Measurements from ENCODE around the gene FAAP20.

FAAP20 gene

DNA sequence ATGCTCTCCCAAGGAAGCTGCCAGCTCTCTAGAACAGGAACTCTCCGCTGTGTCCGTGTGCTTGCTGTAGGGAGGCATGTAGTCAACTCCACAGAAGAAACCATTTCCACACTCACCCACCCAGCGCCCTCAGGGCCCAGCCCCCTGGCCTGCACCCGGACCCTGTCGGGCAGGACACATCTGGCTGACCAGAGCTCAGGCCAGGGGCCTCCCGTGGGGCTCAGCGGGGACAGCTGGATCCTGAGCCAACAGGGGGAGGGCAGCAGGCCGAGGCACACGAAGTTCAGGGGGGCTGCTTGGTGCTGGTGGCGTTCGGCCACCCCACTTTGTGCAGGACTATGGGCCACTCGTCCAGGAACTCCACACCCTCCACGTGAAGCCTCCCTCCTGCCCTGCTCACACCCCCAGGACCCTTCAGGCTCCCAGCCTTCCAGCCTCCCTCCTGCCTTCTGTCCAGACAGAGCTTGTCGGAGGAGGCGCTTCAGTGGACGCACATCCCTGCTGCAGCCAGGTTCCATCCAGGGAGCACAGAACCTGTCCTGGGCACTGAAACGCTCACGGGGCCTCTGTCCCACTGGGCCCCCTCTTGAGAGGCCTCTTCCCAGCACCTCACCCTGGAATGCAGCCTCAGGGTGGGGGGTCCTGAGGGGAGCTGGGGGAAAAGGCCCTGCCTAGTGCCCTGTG lies 15.0 kb upstream of the FAAP20 start:
- no peak for DNase-seq

DNA sequence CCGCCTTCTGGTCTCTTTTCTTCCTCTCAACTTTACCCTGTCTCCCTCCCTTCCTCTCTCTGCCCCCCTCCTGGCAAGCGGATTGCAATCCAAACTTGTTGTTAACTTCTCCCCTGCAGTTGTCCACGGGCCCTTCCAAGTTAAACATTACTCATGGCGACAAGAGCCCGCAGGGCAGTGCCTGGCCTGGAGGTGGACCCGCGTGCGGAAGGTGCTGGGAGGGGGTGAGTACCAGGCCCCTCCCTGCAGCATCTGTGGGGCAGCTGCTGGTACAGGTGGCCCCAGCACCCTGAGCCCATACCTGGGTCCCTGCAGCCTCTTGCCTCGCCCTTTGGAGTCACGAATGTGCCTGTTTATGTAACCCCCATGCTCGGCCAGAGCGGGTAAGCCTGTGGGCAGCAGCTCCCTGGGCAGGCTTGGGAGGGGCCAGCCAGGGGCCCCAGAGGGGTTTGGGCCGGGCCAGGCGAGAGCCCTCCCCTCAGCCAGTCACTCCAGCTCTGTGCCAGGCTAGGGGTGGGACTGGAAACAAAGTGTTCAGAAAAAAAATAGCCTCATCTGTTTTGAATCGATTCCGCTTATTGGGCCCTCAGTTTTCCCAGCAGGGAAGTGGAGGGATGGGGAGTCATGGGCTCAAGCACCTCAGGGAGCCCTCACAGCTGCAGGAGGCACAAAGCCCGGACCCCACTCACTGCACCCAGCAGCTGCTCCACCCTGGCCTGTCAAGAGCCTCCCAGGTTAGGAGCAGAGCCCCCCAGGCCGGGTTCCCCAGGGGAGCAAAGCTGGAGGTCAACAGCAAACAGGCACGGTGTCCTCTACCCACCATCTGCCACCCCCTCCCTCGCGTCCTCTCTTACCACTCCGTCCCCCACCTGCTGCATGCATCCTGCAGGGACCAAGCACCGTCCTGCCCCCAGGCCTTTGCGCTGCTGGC lies 14.0 kb upstream of the FAAP20 start:
- peak; percentile 76 for DNase-seq

DNA sequence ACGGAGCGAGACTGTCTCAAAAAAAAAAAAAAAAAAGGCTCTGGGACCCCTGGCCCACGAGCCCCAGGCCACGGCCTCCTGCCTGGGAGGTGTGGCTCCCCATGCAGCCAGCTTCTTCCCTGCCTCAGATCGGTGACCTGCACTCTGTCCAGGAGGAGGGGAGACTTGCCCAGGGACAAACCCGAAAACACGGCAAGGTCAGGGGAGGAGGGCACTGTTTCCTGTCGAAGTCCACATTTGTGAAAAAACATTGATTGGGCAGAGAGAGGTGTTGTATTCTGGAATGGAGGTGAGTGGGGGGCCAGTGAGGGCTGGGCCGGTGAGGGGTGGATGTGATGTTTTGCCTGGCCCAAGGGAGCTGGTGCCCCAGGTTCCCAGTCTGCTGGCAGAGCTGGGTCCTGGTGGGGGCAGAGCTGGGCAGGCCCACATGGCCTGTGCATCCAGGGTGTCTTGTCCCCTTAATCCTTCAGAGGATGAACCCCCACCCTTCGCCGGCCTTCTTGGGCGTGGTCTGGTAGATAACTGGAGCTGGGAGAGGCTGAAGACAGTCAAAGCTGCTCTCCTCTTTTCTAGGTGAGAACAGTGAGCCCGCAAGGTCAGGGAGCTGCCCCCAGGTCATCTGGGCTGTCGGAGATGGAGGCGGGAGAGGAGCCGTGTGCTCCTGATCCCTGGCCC lies 12.4 kb upstream of the FAAP20 start:
- DNase-seq: no peak

DNA sequence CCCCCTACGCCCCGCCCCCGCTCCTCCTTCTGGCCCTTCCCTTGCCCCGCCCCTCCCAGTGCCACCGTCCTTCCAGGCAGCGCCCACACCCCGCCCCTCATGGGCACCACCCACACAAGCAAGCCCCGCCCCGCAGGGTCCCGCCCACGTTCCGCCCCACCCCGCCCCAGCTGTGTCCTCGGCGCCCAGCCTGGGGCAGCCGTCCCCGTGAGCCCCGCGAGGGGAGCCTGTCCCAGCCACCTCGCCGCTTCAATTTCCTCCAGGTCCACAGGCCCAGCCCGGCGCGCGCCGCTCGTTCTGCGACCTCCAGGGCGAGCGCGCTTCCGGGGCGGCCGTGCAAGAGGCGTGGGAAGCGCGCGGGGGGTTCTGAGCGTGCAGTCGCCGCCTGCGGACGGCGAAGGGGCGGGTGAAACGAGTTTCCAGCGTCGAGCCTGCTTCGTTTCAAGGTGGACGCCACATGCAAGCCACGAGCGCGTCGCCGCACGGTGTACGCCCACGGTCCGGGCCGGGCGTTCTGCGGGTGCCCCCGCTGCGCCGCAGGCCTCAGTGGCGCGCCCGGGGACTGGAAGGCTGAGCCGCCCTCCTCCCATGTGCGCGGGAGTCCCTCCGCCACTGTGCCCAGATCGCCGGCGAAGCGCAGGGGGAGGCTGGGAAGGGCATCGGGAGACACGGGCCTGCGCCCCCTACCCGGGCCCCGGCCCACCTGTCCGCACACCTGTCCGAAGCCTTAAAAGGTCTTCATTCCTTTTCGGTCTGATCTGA lies 10.8 kb upstream of the FAAP20 start:
- DNase-seq: peak; percentile 94

DNA sequence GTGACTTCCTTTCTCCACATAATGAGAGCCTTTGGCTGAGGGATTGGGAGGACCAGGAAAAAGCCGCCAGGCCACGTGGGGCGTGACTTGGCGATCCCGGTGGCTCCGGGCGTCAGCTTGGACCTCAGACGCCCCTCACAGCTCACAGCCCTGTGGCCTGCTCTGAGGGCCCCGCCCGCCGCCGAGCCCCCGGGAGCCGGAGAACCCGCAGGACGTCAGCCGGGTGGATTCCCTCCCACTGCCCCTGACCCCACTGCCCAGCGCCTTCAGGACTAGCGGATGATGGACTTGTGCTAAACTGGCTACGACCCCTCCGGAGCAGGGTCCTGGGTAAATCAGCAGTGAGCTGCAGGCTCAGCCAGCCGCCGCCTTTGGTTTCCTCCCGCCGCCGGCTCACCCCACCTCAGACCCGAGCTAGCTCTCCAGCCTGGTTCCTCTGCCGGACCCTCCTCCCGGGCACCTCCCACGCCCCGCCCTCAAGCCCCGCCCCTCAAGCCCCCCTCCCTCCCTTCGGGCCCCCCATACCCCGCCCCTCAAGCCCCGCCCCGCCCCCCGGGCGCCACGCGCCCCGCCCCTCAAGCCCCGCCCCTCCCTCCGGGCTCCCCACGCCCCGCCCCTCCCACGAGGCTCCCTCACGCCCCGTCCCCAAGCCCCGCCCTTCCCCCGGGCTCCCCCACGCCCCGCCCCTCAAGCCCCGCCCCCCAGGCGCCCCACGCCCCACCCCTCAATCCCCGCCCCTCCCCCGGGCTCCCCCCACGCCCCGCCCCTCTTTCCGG lies 10.0 kb upstream of the FAAP20 start:
- peak; percentile 77 for DNase-seq

DNA sequence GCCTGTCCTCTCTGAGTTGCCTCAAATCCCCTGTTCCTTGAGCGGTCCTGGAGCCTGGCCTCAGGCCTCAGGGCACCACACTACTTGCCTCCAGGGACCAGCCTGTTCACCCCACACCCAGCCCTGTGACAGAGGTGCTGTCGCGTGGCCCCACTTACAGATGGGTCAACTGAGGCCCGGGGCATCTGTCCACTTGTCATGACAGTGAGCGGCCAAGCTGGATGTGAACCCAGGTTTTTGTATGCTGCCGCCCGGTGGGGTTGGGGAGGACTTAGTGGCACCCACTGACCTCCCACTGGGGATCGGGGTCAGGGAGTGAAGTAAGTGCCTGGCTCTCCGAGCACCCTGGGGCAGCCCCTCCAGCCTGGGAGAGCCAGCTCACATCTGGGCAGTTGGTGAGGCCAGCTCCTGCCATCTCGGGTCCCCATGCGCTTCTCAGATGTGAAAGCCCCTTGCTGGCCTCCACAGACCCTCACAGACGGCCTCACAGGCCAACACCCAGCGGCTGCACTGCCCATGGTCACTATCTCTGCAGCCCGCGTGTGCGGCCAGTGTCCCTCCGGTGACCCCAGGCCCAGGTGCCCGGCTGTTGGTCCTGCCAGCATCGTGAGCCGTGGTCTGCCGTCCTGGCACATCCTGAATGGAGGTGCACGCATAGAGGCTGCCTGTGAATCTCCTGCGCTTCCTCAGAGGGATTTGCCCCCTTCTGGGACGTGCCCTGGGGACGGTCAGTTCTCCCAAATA lies 9.3 kb upstream of the FAAP20 start:
- DNase-seq: no peak

DNA sequence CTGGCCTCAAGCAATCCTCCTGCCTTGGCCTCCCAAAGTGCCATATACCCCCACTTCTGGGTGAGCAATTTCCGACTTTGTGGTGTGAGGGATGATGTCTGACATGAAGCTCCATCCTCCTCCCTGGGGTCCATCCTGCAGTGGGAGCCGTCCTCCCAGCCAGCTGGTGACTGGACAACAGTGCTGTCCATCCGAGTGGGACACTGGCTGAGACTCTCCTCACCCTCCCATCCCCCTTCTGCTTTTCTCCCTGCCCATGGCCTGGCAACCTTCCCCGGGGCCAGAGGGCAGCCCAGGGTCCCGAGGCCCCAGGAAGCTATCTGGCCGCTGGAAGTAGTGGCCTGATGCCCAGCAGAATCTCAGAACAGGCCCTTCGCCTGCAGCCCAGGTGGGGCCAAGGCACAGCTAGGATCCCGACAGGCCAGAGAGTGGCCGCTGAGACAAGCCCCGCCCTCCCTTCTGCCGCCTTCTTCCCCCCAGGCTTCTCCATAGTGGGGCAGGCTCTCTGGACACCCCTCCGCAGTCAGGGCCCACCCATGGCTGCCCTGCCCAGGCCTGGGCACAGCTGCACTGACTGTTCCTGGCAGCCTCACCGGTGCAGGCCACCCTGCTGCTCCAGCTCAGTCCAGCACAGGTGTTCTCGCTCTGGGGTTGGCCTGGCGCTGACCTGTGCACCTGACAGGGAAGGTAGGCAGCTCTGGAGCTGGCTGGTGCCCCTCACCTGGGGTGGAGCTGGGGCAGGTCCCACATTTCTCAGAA lies 8.4 kb upstream of the FAAP20 start:
- DNase-seq: no peak

DNA sequence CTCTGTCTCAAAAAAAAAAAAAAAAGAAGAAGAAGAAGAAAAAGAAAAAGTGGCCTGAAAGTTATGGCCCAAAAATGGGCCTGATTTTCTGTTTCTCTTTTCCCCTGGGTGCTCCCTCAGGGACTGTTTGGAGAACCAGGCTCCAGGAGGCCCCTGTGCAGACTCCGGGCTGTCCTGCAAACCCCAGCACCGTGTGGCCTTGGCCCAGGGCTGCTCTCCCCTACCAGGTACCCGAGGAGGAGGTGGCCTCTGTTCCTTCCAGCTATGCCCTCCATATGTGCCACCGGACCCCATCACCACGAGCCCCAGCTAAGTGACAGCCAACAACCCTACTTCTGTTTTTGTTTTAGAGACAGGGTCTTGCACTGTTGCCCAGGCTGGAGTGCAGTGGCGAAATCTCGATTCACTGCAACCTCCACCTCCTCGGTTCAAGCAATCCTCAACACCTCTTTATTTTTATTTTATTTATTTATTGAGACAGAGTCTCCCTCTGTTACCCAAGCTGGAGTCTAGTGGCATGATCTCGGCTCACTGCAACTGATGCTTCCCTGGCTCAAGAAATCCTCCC lies 7.5 kb upstream of the FAAP20 start:
- DNase-seq: no peak

DNA sequence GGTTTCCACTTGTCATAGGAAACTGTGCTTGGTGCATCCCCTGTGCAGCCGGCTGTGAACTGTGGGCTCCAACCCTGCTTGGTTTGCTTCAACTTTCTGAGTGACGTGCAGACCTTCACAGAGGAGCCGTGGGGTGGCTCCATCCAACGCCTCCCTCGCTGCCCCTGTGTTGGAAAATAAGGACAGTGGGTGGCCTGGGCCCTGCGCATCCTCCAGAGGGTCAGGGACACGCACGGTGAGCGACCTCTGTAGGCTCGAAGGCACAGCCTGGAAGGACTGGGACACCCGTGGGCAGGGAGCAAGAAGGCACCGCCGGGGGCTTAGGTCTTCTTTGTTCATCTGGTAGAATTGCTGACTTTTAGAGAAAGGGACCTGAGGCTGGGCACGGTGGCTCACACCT lies 6.5 kb upstream of the FAAP20 start:
- DNase-seq: no peak

DNA sequence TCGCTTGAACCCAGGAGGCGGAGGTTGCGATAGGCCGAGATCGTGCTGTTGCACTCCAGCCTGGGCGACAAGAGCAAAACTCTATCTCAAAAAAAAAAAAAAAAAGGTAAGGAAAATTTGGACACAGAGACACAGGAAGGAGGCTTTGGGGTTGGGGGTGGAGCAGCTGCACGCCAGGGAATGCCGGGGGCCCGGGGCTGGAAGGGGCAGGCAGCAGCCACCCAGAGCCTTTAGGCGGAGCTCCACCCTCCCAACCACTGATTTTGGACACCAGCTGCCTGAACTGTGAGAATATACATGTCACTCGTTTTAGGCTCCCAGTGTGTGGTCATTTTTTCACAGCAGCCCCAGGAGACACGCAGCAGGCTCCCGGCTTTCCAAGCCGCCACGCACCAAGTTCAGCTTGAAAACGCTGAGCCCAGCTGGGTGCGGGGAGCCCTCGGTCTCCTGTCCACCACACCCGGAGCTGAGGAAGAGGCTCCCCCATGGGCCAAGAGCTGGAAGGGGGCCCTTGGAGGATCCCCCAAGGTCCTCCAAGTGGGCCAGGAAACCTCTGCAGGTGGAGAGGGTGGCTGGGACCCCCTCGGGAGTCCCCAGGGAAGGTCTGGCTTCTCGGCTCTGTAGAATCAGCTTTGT lies 5.9 kb upstream of the FAAP20 start:
- no peak for DNase-seq

DNA sequence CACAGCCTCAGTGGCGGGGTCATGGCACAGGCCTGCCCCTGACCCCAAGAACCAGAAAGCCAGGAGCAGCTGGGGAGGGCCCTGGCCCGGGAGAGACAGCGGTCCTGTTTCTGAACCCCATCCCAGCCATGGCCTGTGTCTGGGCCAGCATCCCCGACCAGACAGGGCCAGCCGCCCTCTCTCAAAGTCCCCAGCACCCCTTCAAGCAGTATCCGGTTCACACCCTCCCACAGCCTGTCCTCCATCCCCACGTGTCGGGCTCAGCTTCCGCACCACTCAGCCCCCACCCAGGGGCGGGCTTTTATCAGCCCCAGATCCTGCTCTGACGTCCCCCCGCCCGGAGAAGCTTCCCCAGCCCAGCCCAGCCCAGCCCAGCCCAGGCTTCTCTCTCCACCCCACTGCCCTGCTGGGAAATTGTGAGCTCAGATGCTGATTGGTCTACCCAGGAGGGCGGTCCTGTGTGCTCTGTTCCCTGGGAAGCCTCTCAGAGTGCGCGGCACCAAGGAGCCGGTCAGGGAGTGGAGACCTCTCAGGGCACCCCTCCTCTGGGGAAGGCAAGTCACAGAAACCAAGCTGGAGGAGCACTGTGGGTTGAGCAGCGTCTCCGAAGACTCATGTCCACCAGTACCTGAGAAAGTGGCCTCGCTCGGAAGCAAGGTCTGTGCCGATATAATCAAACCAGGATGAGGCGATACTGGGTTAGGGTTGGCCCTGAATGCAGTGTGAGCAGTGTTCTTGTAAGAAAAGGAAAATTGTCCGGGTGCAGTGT lies 4.7 kb upstream of the FAAP20 start:
- peak; percentile 92 for DNase-seq

DNA sequence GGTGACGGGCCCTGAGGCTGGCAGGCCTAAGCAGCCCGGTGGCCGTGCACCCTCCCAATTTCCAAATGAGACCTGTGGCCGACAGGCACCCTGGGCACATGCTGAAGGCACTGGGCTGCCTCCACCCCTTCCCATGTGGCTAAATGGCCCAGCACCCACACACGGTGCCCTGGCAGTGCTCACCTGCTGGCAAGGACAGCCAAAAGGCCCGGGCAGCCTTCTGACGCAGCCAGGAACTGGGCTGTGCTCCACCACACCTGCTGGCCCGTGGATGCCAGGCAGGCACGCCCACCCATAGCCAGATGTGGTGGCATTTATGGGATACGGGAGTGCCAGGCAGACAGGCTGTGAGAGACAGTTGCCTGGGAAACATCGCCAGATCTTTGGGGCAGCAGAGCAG lies 4.0 kb upstream of the FAAP20 start:
- no peak for DNase-seq

DNA sequence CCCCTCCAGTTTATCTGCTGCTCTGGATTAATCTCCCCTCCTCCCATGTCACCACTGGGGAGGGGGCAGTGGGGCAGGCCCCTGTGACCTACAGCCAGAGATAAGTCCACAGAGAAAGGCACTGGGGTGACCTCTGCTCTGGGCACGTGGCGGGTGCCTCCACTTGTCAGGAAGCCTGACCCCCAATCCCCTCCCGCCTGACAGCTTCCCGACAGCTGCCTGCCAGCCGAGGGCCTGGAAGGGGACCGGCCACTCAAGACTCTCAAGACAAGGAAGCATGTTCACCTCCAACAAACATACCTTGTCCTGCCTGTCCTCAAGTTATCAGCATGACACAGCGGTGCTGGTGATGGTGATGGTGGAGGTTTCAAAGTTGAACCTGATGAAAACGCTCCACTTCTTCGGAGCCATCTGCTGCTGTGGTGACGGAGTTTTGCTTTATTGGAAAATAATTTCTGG lies 3.2 kb upstream of the FAAP20 start:
- DNase-seq: no peak

DNA sequence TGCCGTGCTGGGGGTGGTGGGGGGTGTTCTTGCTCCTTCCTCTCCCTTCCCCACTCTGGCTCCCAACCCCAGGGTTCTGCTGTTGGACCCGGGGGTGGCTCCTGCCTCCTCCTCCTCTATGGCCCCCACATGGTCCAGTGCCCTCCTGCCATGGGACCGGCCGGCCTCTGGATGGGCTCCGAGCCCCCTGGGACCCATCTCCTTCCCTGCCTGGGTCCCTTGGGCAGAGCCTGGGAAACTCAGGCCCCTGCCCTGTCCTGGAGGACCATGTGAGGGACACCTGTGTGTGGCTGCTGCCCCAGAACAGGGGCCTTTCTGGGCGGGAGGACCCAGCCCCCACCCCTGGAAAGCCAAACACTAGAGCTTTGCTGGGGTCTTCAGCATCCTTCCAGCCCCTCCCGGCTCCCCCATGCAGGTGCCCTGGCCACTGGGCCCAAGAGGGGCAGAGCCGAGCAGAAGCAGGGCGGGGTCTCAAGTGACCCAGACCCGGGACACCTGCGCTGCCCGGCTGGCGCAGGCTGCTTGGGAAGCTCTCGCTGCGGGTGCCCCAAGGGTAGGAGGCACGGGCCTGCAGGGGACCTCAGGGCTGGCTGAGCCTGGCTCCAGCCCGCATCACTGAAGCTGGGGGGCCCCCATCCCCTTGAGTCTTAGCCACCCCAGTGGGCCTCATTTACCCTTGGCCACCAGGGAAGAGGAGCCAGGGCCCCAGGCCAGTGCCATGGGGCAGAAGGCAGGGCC lies 2.5 kb upstream of the FAAP20 start:
- no peak for DNase-seq

DNA sequence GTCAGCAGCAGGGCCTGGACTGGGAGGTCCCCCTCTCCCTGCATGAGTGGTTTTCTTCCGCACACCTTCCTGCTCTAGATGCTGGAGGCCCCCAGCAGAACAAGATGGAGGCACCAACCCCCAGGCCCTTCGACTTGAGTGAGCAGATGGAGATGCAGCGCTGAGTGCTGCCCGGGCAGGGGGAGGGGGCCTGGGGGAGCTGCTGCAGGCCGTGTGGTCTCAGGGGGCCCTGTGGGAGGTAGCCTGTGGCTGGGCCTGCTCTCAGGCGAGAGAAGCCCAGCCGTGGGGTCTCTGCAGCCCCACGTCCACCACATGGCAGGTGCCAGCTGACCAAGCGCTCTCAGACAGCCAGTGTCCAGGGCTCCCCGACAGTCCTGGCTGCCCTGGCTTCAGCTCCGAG lies 1.2 kb upstream of the FAAP20 start:
- no peak for DNase-seq

DNA sequence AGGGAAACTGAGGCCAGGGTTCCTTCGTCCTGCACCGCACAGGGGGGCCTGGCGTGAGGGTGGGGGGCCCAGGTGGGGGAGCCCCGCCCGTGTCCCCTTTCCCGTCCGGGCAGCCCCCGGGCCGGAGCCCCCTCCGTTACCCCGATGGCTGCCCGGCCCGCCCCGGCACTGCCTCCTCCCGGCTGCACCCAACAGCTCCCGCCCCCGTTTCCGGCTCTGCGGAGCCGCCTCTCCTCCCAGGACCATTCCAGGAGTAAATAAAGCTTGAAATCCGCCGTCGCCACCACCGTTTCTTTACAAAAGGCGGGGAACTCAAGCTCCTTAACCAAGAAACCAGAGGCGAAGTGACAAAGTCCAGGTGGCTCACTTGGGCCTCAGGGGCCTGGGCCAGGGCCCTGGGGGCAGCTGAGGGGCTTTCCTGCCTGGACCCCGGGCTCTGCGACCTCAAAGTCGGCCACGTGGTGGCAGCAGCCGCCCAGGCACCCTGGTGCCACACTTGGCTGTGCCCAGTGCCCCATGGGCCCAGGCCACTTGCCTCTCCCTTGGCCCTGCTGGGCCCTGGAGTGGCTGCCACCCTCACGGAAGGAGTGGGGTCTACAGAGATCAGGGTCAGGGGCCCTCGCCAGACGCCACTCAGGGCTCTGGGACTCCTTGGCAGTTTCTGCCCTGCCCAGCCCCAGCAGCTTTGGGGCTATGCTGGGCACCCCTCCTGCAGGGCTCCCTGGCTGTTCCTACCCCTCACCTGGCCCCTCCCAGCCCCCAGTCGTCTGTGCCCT lies 514 bp upstream of the FAAP20 start:
- DNase-seq: peak; percentile 86
